ENCODE results near the gene PKLR. TPM values are rescaled to one million over a fixed set of nuclear protein-coding genes. Genes with fewer than 3 reads are reported as not detected.

The PKLR gene
- total and polyA plus RNA-seq, 2 donors (not counting 3 experiments of a cell fraction or from before 2014, with no cell fraction given): not detected

DNA sequence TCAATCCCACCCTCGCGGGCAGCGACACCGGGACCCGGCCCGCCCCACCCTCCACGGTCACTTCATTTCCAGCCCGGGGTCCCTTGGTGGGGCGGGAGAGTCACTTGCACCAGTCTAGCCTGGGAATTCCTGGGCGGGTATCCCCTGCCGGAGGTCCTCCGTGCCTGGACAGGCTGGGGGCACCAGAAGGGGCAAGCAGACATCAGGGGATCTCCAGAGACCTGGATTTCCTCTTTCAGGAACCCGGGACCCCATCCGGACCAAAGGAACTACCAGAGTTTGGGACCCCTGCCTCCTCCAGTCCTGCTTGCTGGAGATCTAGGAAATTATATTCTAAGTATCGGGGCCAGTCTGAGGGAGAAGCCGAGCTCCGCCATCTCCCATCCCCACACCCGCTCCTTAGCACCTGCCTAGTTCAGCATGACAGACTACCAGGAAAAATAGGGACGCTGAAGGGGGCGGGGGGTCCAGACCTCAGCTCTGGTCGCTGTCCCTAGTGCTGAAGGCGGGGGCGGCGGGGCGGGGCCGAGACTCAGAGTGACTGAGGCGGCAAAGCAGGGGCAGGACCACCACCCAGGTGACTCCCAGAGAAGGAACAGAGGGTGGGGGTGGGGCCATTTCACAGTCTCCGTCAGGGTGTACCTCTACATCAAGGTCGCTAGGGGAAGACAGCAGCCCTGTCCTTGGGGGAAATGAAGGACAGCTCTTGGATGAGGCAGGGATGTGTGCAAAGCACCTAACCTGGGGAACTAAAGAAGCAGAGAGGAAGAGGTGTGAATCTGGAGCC is 23.1 kb downstream of the PKLR start:
- Histone ChIP-seq H3K9me3 (replicated peaks; ENCODE audit: control insufficient read depth, insufficient read depth, low read length) (no peaks in the 10 kb centered on the region), H3K27ac (ENCODE audit: insufficient read depth, low read depth, low read length) (no peak overlapping the region), H3K4me1 (ENCODE audit: control insufficient read depth, extremely low read depth, insufficient read depth, low read length) (peaks cover 13% of the 10 kb centered on the region), H4K20me1 (replicated peaks; ENCODE audit: control insufficient read depth, extremely low read depth, insufficient read depth, low read length) (no peaks in the 10 kb centered on the region), H3K9me1 (replicated peaks; ENCODE audit: control insufficient read depth, extremely low read depth, insufficient read depth, low read length) (no peaks in the 10 kb centered on the region), H3K79me2 (ENCODE audit: control insufficient read depth, insufficient read depth, low read length) (no peaks in the 10 kb centered on the region), H3K27me3 (ENCODE audit: control insufficient read depth in 2 of 2, insufficient read depth in 2 of 2, low read length in 2 of 2) (peaks cover 0 to 2% of the 10 kb centered on the region in 2 experiments), H3K4me2 (ENCODE audit: insufficient read depth, low read length) (peak overlapping the region; percentile 67), H3K36me3 (ENCODE audit: control insufficient read depth in 2 of 2, extremely low read depth in 1 of 2, insufficient read depth in 2 of 2, low read length in 2 of 2) (no peaks in the 10 kb centered on the region), H3K9ac (replicated peaks; ENCODE audit: extremely low read depth, insufficient read depth, low read length) (no peak overlapping the region), H3K4me3 (replicated peaks in 1 of 3; ENCODE audit: insufficient read depth in 1 of 3, low read depth in 1 of 3, low read length in 3 of 3) (peak overlapping the region; percentile 15 to 68 (median 53)), H2AFZ (ENCODE audit: low read depth, low read length) (peak overlapping the region; percentile 89)
- peak; percentile 4 to 16 for TF ChIP-seq CTCF (IDR thresholded peaks at IDR 0.05; ENCODE audit: extremely low read depth in 1 of 2, insufficient read depth in 1 of 2, low read depth in 1 of 2, low read length in 2 of 2)
- no peak for TF ChIP-seq POLR2AphosphoS5 (IDR thresholded peaks at IDR 0.05; ENCODE audit: insufficient read depth, low read depth, low read length)
- intact Hi-C loops (cut with micrococcal nuclease) (loop anchor here (1.0 kb wide), 3 partner anchors 16 to 45 kb away; partner anchors contain the start of genes FDPS and SCAMP3), dilution Hi-C loops (cut with MboI; ENCODE audit: extremely low pct_ligation_motif_present, low sequenced_read_pairs) (no loop called here)
- no TSS peak for BruUV-seq (replicated peaks)
- ChIA-PET POLR2A (no interaction called here), CTCF (interaction anchor here (0.6 to 1.2 kb wide), 7 partner anchors 19 to 45 kb away, joined by 3 to 12 read pairs (median 5); partner anchors contain the start of genes FDPS and RUSC1)
- DNase-seq (ENCODE audit: low read depth, low spot score) (peak; percentile 33), FAIRE-seq (peak; percentile 15)
